ENCODE results near the gene TCF15.
"Not testable (repeated sequence)": the region's sequence is repeated elsewhere in the genome, so short reads cannot be mapped to it uniquely, and the experiment has no call there.

The TCF15 gene

DNA sequence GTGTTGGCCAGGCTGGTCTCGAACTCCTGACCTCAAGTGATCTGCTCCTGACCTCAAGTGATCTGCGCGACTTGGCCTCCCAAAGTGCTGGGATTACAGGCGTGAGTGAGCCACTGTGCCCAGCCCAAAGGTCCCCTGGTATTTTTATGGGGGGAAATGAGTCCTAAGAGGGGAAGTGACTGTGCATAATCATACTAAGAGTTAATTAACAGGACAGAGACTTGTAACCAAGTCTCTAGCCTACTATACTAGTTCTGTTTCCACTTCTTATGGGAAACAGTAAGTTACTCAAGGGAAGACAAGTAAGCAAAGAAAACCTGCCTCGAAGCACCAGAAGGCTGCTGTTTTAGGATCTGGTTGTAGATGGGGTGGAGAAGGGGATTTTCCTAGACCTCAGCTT is 27.9 kb downstream of the TCF15 start:
- TF ChIP-seq, protein P1, sequence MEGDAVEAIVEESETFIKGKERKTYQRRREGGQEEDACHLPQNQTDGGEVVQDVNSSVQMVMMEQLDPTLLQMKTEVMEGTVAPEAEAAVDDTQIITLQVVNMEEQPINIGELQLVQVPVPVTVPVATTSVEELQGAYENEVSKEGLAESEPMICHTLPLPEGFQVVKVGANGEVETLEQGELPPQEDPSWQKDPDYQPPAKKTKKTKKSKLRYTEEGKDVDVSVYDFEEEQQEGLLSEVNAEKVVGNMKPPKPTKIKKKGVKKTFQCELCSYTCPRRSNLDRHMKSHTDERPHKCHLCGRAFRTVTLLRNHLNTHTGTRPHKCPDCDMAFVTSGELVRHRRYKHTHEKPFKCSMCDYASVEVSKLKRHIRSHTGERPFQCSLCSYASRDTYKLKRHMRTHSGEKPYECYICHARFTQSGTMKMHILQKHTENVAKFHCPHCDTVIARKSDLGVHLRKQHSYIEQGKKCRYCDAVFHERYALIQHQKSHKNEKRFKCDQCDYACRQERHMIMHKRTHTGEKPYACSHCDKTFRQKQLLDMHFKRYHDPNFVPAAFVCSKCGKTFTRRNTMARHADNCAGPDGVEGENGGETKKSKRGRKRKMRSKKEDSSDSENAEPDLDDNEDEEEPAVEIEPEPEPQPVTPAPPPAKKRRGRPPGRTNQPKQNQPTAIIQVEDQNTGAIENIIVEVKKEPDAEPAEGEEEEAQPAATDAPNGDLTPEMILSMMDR (conservative IDR thresholded peaks at IDR 0.05), result no peak

DNA sequence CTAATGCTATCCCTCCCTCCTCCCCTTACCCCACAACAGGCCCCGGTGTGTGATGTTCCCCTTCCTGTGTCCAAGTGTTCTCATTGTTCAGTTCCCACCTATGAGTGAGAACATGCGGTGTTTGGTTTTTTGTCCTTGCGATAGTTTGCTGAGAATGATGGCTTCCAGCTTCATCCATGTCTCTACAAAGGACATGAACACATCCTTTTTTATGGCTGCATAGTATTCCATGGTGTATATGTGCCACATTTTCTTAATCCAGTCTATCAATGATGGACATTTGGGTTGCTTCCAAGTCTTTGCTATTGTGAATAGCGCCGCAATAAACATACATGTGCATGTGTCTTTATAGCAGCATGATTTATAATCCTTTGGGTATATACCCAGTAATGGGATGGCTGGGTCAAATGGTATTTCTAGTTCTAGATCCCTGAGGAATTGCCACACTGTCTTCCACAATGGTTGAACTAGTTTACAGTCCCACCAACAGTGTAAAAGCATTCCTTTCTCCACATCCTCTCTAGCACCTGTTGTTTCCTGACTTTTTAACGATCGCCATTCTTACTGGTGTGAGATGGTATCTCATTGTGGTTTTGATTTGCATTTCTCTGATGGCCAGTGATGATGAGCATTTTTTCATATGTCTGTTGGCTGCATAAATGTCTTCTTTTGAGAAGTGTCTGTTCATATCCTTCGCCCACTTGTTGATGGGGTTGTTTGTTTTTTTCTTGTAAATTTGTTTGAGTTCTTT is 31.0 kb downstream of the TCF15 start:
- not testable (repeated sequence) for H3K27ac ChIP-seq

More for the DNA sequence above, 27.9 kb downstream of the TCF15 start:
- H3K27ac ChIP-seq, result no peak overlapping the region

DNA sequence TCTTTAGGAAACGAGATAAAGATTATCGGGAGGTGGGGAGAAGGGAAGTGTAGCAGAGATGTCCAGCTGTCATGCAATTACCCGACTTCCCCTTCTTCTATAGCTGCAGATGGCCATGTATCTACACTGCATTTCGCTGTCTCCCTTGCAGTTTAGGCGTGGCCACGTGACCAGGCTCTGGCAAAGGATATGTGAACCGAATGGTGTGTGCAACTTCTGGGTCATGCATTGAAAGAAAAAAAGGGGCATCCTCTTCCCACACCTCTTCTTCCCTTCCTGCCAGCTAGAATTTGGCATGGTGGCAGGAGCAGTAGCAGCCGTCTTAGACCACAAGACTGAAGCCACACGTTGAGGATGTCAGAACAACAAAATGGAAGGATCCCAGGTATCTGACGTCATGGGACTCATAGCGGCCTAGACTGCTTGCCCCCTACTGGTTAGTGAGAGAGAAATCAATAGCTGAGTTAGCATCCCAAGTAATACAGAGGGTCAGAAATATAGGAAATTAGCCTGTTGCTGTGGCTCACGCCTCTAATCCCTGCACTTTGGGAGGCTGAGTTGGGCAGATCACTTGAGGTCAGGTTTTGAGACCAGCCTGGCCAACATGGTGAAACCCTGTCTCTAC is 32.8 kb downstream of the TCF15 start:
- TF ChIP-seq, protein P1 (conservative IDR thresholded peaks at IDR 0.05), result 0 out of 2 replicates have a peak, but pooled peaks have one; percentile 12
- H3K27ac ChIP-seq, result no peak overlapping the region

DNA sequence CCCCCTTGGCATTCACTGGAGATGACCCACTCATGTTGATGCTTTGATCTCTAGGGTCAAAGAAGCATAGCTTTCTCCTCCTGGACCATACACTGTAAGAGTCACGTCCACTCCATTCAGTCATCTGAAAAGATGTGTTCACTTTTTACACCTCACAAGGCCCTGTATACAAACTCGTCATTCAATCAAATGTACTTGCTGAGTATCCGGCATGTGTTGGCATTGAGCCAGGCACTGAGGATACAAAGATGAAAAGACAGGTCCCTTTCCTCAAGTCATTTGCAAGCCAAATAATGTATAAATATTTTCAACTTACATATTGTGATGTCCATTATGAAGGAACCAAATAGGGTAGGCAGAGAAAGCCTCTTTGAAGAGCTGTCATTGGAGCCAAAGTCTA is 34.0 kb downstream of the TCF15 start:
- TF ChIP-seq, protein P1 (conservative IDR thresholded peaks at IDR 0.05), result no peak
- H3K27ac ChIP-seq, result no peak overlapping the region

DNA sequence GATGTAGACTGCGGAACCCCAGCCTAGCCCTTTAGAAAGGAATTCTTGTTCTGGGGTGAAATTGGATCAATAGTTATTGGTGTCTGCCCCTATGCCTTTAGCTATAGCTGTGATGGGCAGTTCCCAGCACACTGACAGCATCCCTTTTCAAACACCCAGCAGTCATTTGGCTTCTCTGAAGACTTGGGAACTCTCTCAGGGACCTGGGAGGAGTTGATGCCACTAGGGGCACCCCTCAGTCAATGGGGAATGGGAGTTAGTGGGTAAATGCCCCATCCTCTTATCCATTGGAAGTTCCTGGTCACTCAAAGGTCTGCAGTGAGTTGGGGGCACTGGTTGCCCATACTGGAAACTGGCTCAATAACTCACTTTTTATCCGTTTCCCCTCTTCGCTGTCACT is 34.9 kb downstream of the TCF15 start:
- no peak overlapping the region for H3K27ac ChIP-seq
- TF ChIP-seq, protein P1 (conservative IDR thresholded peaks at IDR 0.05), result no peak

DNA sequence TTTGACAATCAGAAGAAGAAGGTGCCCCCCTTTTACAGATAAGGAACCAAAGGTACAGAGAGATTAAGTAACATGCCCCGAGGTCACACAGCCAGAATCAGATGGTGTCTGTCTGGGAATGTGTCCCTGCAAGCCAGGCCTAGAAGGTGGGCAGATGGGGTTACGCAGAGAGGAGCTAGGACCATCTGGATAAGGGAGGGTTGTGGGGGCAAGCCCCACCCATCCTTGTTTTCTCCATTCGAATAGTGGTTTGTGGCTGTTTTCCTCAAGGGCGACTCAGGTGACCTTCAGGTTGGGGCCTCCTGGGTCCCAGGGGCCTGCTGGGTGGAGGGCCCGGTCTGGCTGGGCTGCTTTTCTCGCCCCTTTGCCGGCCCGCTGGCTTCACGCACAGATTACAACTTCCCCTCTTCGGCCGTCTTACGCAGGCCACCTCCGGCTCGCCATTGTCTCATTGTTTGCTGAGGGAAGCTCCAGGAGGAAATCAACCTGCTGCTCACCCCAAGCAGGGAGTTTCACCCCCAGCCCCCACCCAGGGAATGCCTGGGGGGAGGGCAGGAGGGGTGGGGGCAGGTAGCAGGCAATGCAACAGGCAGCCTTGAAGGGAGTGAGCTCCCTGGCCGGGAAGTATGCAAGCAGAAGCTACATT is 35.7 kb downstream of the TCF15 start:
- no peak overlapping the region for H3K27ac ChIP-seq
- TF ChIP-seq, protein P1 (conservative IDR thresholded peaks at IDR 0.05), result no peak

DNA sequence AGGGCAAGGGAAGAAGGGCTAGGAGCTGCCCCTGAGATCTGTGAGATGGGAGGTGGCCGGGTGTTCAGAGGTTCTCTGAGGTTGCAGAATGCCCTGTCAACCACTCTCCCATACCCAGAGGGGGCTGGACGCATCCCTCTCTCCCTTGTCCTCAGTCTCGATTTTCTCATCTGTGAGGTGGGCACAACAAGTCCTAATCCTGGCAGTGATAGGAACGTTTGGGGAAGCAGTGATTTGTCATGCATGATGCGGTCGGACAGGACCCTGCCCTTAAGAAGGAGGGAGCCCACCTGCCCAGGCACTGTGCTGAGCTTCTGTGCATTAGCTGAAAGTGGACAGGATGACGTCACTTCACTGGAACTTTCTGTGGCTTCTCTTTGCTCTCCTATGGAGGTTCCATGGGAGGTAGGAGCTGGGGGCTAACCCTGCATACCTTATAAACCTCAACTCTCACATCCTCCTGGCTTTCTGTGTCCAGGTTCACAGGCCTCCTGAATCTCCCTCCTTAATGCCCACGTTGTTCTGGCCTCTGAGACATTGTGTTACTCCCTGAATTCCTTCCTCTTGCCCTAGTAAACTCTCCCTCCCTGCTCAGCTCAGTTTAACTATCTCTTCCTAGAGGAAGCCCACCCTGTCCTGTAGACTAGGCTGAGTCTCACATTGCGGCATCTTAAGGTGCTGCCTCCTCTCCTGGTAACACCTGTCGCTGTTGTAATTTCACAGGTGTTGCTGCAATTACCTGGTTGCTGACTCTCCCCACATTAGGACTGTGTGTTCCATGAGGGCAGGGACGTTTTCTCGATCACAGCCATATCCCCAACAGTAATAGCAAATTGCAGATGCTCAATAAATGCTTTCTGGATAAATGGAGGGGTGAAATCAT is 36.5 kb downstream of the TCF15 start:
- TF ChIP-seq, protein P1 (conservative IDR thresholded peaks at IDR 0.05), result no peak
- no peak overlapping the region for H3K27ac ChIP-seq
